Measurements from ENCODE around the gene CFAP20DC. TPM values are rescaled to one million over a fixed set of nuclear protein-coding genes. Genes with fewer than 3 reads are reported as not detected.
"Not testable (repeated sequence)": the region's sequence is repeated elsewhere in the genome, so short reads cannot be mapped to it uniquely, and the experiment has no call there.

The CFAP20DC gene
- total RNA-seq, 3 donors from 2014 or later (not counting 1 experiment from before 2014, with no cell fraction given), result 0.09 to 0.20 (median 0.18) TPM

GRCh38 chr3:58806551-58807244 is 243.1 kb downstream of the CFAP20DC start:
- H3K9me3 Mint-ChIP-seq; H3K27ac ChIP-seq (ENCODE audit: low read length); H3K4me3 ChIP-seq (ENCODE audit: low read length); ATAC-seq; DNase-seq; H3K36me3 Mint-ChIP-seq; H3K4me3 Mint-ChIP-seq; H3K36me3 ChIP-seq (ENCODE audit: control insufficient read depth, insufficient read depth, low read length); H3K4me1 Mint-ChIP-seq; H3K27me3 ChIP-seq (ENCODE audit: control insufficient read depth, insufficient read depth, low read length); H3K27ac Mint-ChIP-seq; H3K9me3 ChIP-seq (ENCODE audit: control insufficient read depth, insufficient read depth, low read length); H3K4me1 ChIP-seq (ENCODE audit: control insufficient read depth, insufficient read depth, low read length); intact Hi-C loops (cut with micrococcal nuclease); H3K27me3 Mint-ChIP-seq (ENCODE audit: low read depth in 2 of 2): not testable (repeated sequence)
- 94% methylated on average over 22 of the region's 26 CpGs for WGBS (ENCODE audit: insufficient coverage)

- Mint-ChIP-seq H3K27ac (no peak overlapping the region), H3K4me3 (no peak overlapping the region), H3K27me3 (ENCODE audit: low read depth in 2 of 2) (peaks cover 0 to 3% of the 10 kb centered on the region in 2 donors), H3K4me1 (peaks cover 0 to 5% of the 10 kb centered on the region in 2 donors), H3K36me3 (no peaks in the 10 kb centered on the region), H3K9me3 (no peaks in the 10 kb centered on the region)
- Histone ChIP-seq H3K4me3 (ENCODE audit: low read length) (no peak overlapping the region), H3K36me3 (ENCODE audit: control insufficient read depth, insufficient read depth, low read length) (no peaks in the 10 kb centered on the region), H3K27me3 (ENCODE audit: control insufficient read depth, insufficient read depth, low read length) (no peaks in the 10 kb centered on the region), H3K4me1 (ENCODE audit: control insufficient read depth, insufficient read depth, low read length) (no peaks in the 10 kb centered on the region), H3K9me3 (ENCODE audit: control insufficient read depth, insufficient read depth, low read length) (no peaks in the 10 kb centered on the region), H3K27ac (ENCODE audit: low read length) (no peak overlapping the region)
- no peak for ATAC-seq
- no peak for DNase-seq
- intact Hi-C loops (cut with micrococcal nuclease), result no loop called here
- 88% methylated on average over 2 of the region's 2 CpGs for WGBS (ENCODE audit: insufficient coverage)
- TF ChIP-seq CTCF (IDR thresholded peaks at IDR 0.05), result no peak
These were observed 244.9 kb downstream of the CFAP20DC start for GRCh38 chr3:58804914-58805313.

- Histone ChIP-seq H3K27me3 (ENCODE audit: control insufficient read depth, insufficient read depth, low read length) (no peaks in the 10 kb centered on the region), H3K4me1 (ENCODE audit: control insufficient read depth, insufficient read depth, low read length) (no peaks in the 10 kb centered on the region), H3K36me3 (ENCODE audit: control insufficient read depth, insufficient read depth, low read length) (no peaks in the 10 kb centered on the region), H3K27ac (ENCODE audit: low read length) (no peak overlapping the region), H3K4me3 (ENCODE audit: low read length) (no peak overlapping the region), H3K9me3 (ENCODE audit: control insufficient read depth, insufficient read depth, low read length) (no peaks in the 10 kb centered on the region)
- DNase-seq (no peak), ATAC-seq (no peak)
- 77% methylated on average over 6 of the region's 6 CpGs for WGBS (ENCODE audit: insufficient coverage)
- H3K36me3 Mint-ChIP-seq, result no peaks in the 10 kb centered on the region
- peaks cover 0 to 5% of the 10 kb centered on the region in 2 donors for H3K4me1 Mint-ChIP-seq
- no peak for TF ChIP-seq CTCF (IDR thresholded peaks at IDR 0.05)
- intact Hi-C loops (cut with micrococcal nuclease), result no loop called here
- no peak overlapping the region for H3K27ac Mint-ChIP-seq
- no peaks in the 10 kb centered on the region for H3K9me3 Mint-ChIP-seq
- H3K4me3 Mint-ChIP-seq, result no peak overlapping the region
- H3K27me3 Mint-ChIP-seq (ENCODE audit: low read depth in 2 of 2), result peaks cover 0 to 3% of the 10 kb centered on the region in 2 donors
These were observed 248.3 kb downstream of the CFAP20DC start for GRCh38 chr3:58801541-58801940.

GRCh38 chr3:58800940-58801339 is 248.9 kb downstream of the CFAP20DC start:
- intact Hi-C loops (cut with micrococcal nuclease), result no loop called here
- 17% methylated on average over 2 of the region's 3 CpGs for WGBS (ENCODE audit: insufficient coverage)
- Histone ChIP-seq H3K36me3 (ENCODE audit: control insufficient read depth, insufficient read depth, low read length) (no peaks in the 10 kb centered on the region), H3K4me3 (ENCODE audit: low read length) (no peak overlapping the region), H3K27ac (ENCODE audit: low read length) (no peak overlapping the region), H3K4me1 (ENCODE audit: control insufficient read depth, insufficient read depth, low read length) (no peaks in the 10 kb centered on the region), H3K27me3 (ENCODE audit: control insufficient read depth, insufficient read depth, low read length) (no peaks in the 10 kb centered on the region), H3K9me3 (ENCODE audit: control insufficient read depth, insufficient read depth, low read length) (no peaks in the 10 kb centered on the region)
- ATAC-seq (no peak), DNase-seq (no peak)
- H3K9me3 Mint-ChIP-seq, result no peaks in the 10 kb centered on the region
- no peak overlapping the region for H3K4me3 Mint-ChIP-seq
- TF ChIP-seq CTCF (IDR thresholded peaks at IDR 0.05), result no peak
- no peak overlapping the region for H3K27ac Mint-ChIP-seq
- H3K4me1 Mint-ChIP-seq, result peaks cover 0 to 5% of the 10 kb centered on the region in 2 donors
- peaks cover 0 to 3% of the 10 kb centered on the region in 2 donors for H3K27me3 Mint-ChIP-seq (ENCODE audit: low read depth in 2 of 2)
- no peaks in the 10 kb centered on the region for H3K36me3 Mint-ChIP-seq
